Coronary artery (tissue), 2 donors: Measurements from ENCODE around the gene SPEG.
A peak's percentile ranks its signal among the peaks of the same experiment; 100 is the strongest.

Experiments used
- DNase-seq: peaks from one replicate; pipeline ENCODE4 v3.0.0-alpha.2; 2017; ENCODE audit warnings: low spot score
- H3K27ac ChIP-seq, 2 donors: fragments of 200-600 bp; sonication (generic); one replicate each; pipeline ENCODE4 v1.5.1; 2016 to 2019
- H3K4me3 ChIP-seq: fragments of 200-600 bp; sonication (generic); 2 replicates; pipeline ENCODE4 v1.5.1; 2016; ENCODE audit warnings: mild to moderate bottlenecking, moderate library complexity
- TF ChIP-seq, protein P1 (sequence below): fragments of 200-600 bp; sonication (generic); IDR thresholded peaks from one replicate; pipeline ENCODE4 v1.5.1; 2019; ENCODE audit warnings: antibody characterized with exemption

The SPEG gene

GRCh38 chr2:219494952-219495530, 60.4 kb downstream of the SPEG start:
- Histone ChIP-seq H3K27ac (peak overlapping the region; percentile 95 to 98), H3K4me3 (no peak overlapping the region)
- TF ChIP-seq, protein P1, sequence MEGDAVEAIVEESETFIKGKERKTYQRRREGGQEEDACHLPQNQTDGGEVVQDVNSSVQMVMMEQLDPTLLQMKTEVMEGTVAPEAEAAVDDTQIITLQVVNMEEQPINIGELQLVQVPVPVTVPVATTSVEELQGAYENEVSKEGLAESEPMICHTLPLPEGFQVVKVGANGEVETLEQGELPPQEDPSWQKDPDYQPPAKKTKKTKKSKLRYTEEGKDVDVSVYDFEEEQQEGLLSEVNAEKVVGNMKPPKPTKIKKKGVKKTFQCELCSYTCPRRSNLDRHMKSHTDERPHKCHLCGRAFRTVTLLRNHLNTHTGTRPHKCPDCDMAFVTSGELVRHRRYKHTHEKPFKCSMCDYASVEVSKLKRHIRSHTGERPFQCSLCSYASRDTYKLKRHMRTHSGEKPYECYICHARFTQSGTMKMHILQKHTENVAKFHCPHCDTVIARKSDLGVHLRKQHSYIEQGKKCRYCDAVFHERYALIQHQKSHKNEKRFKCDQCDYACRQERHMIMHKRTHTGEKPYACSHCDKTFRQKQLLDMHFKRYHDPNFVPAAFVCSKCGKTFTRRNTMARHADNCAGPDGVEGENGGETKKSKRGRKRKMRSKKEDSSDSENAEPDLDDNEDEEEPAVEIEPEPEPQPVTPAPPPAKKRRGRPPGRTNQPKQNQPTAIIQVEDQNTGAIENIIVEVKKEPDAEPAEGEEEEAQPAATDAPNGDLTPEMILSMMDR: no peak
- DNase-seq: no peak

- DNase-seq: peak; percentile 86
- H3K4me3 ChIP-seq: peak overlapping the region; percentile 10
- peak overlapping the region; percentile 95 to 98 for H3K27ac ChIP-seq
- TF ChIP-seq, protein P1: peak; percentile 47
Observed at GRCh38 chr2:219495531-219496122, 61.0 kb downstream of the SPEG start.

GRCh38 chr2:219496247-219496824, 61.7 kb downstream of the SPEG start:
- Histone ChIP-seq H3K4me3 (peak overlapping the region; percentile 79), H3K27ac (peak overlapping the region; percentile 95 to 98)
- no peak for DNase-seq
- TF ChIP-seq, protein P1: no peak

GRCh38 chr2:219496825-219497494, 62.3 kb downstream of the SPEG start:
- TF ChIP-seq, protein P1: no peak
- Histone ChIP-seq H3K27ac (peak overlapping the region; percentile 95 to 98), H3K4me3 (peak overlapping the region; percentile 79)
- no peak for DNase-seq

GRCh38 chr2:219497495-219498279, 63.0 kb downstream of the SPEG start:
- TF ChIP-seq, protein P1: no peak
- DNase-seq: peak; percentile 97
- H3K4me3 ChIP-seq: peak overlapping the region; percentile 79
- H3K27ac ChIP-seq: peak overlapping the region; percentile 95 to 98

DNA sequence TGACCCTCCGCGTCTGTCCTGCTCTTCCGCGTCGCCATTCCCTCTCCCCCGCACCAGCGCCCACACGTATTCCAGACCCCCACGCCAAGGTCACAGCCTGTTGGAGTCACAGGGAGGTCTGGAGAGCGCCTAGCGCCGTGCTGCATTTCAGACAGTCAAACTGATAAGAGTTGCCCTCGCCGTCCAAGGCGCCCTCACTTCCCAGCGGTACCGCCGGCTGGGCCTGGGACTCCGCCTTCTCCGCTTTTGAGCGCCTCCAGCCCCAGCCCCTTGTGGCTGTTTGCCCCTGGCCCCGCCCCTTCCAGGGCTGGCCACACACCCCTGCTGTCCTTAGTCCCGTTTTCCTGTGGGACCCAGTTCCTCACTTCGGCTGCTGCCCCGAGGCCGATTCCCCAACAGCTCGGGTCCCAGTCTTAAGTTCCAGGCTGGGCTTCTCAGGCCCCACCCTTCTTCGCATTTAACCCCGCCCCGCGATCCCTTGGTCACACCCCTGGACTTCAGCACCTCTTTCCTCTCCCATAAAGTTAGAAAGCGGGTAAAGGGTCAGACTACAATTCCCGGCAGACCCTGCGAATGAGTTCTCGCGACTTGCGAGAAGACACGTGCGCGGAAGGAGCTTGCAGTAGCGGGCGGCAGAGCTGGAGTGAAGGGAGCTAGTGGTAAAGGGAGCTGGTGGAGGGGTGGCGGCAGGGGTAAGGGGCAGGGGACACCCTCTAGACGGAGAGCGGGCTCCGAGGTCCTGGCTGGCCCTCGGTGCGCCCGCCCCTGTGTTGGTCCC, 63.8 kb downstream of the SPEG start, which contains the start of gene GMPPA:
Gene GMPPA (plus strand): TSS at position 612 of the 778 bp plus-strand sequence. CDS start 1,085 bp downstream, outside the sequence.
- TF ChIP-seq, protein P1: no peak
- DNase-seq: peak; percentile 99
- Histone ChIP-seq H3K27ac (peak within 1 kb of the TSS; percentile 95 to 98), H3K4me3 (peak within 1 kb of the TSS; percentile 79)
